ENCODE measurements around the gene CDIPT.

Gene CDIPT

GRCh38 chr16:29815032-29815721 lies 47.8 kb downstream of the CDIPT start:
- H3K4me1 Mint-ChIP-seq, result peaks cover 79% of the 10 kb centered on the region
- H3K4me3 Mint-ChIP-seq, result peak overlapping the region; percentile 94
- H3K27ac Mint-ChIP-seq, result peak overlapping the region; percentile 94
- H3K9me3 Mint-ChIP-seq, result no peaks in the 10 kb centered on the region
- H3K27me3 Mint-ChIP-seq, result no peaks in the 10 kb centered on the region
- H3K36me3 Mint-ChIP-seq, result peaks cover 30% of the 10 kb centered on the region
- no peak for ATAC-seq

GRCh38 chr16:29814592-29814991 lies 48.4 kb downstream of the CDIPT start:
- Mint-ChIP-seq H3K27me3 (no peaks in the 10 kb centered on the region), H3K4me3 (peak overlapping the region; percentile 94), H3K27ac (peak overlapping the region; percentile 94), H3K4me1 (peaks cover 79% of the 10 kb centered on the region), H3K36me3 (peaks cover 34% of the 10 kb centered on the region), H3K9me3 (no peaks in the 10 kb centered on the region)
- no peak for ATAC-seq

- Mint-ChIP-seq H3K4me3 (no peak overlapping the region), H3K36me3 (peaks cover 29% of the 10 kb centered on the region), H3K27ac (no peak overlapping the region), H3K4me1 (peaks cover 74% of the 10 kb centered on the region), H3K9me3 (no peaks in the 10 kb centered on the region), H3K27me3 (no peaks in the 10 kb centered on the region)
- ATAC-seq, result no peak
Observed at GRCh38 chr16:29813644-29814562, 49.1 kb downstream of the CDIPT start.

GRCh38 chr16:29812754-29813643 lies 50.0 kb downstream of the CDIPT start:
- H3K4me3 Mint-ChIP-seq, result peak overlapping the region; percentile 12
- no peak for ATAC-seq
- H3K4me1 Mint-ChIP-seq, result peaks cover 74% of the 10 kb centered on the region
- H3K27me3 Mint-ChIP-seq, result no peaks in the 10 kb centered on the region
- H3K27ac Mint-ChIP-seq, result no peak overlapping the region
- H3K9me3 Mint-ChIP-seq, result no peaks in the 10 kb centered on the region
- peaks cover 29% of the 10 kb centered on the region for H3K36me3 Mint-ChIP-seq

- Mint-ChIP-seq H3K9me3 (no peaks in the 10 kb centered on the region), H3K27me3 (no peaks in the 10 kb centered on the region), H3K27ac (peak within 1 kb of the TSS; percentile 26), H3K4me1 (peaks cover 72% of the 10 kb centered on the region), H3K36me3 (peaks cover 33% of the 10 kb centered on the region), H3K4me3 (peak within 1 kb of the TSS; percentile 79)
- ATAC-seq, result no peak
Observed at GRCh38 chr16:29811896-29812665, 50.9 kb downstream of the CDIPT start, which contains the start of gene PRRT2. TSS of gene PRRT2 (plus strand) at chr16:29812193. CDS start at chr16:29813055, 862 bp downstream.

- H3K4me3 Mint-ChIP-seq, result peak overlapping the region; percentile 79
- peaks cover 33% of the 10 kb centered on the region for H3K36me3 Mint-ChIP-seq
- ATAC-seq, result peak; percentile 47
- H3K27ac Mint-ChIP-seq, result peak overlapping the region; percentile 26
- H3K27me3 Mint-ChIP-seq, result no peaks in the 10 kb centered on the region
- no peaks in the 10 kb centered on the region for H3K9me3 Mint-ChIP-seq
- H3K4me1 Mint-ChIP-seq, result peaks cover 66% of the 10 kb centered on the region
Observed at GRCh38 chr16:29811170-29811895, 51.7 kb downstream of the CDIPT start.

GRCh38 chr16:29810699-29811169 lies 52.3 kb downstream of the CDIPT start:
- Mint-ChIP-seq H3K27ac (peak overlapping the region; percentile 42), H3K4me1 (peaks cover 66% of the 10 kb centered on the region), H3K9me3 (no peaks in the 10 kb centered on the region), H3K36me3 (peaks cover 33% of the 10 kb centered on the region), H3K4me3 (peak overlapping the region; percentile 79), H3K27me3 (no peaks in the 10 kb centered on the region)
- ATAC-seq, result no peak

GRCh38 chr16:29809850-29810698 lies 53.0 kb downstream of the CDIPT start:
- peaks cover 66% of the 10 kb centered on the region for H3K4me1 Mint-ChIP-seq
- no peaks in the 10 kb centered on the region for H3K27me3 Mint-ChIP-seq
- peaks cover 37% of the 10 kb centered on the region for H3K36me3 Mint-ChIP-seq
- peak overlapping the region; percentile 79 for H3K4me3 Mint-ChIP-seq
- H3K9me3 Mint-ChIP-seq, result no peaks in the 10 kb centered on the region
- ATAC-seq, result no peak
- H3K27ac Mint-ChIP-seq, result peak overlapping the region; percentile 42

GRCh38 chr16:29809031-29809747 lies 53.8 kb downstream of the CDIPT start:
- no peaks in the 10 kb centered on the region for H3K9me3 Mint-ChIP-seq
- H3K36me3 Mint-ChIP-seq, result peaks cover 38% of the 10 kb centered on the region
- peak overlapping the region; percentile 79 for H3K4me3 Mint-ChIP-seq
- no peak overlapping the region for H3K27ac Mint-ChIP-seq
- ATAC-seq, result no peak
- peaks cover 64% of the 10 kb centered on the region for H3K4me1 Mint-ChIP-seq
- H3K27me3 Mint-ChIP-seq, result no peaks in the 10 kb centered on the region

All from stimulated activated memory B cell treated with anti-CD40 and anti-IgM and Interleukin-4, amounts not matched to agents 10 μg/mL and 1 μg/mL and 100 μg/mL, for 72 hours (primary cell).